NCI-H1436 (cell line): ENCODE results near the gene HEMK1.

Experiments
- DNase-seq: peaks from one replicate; lab custom pipeline; 2025; lab: John Stamatoyannopoulos, UW

Gene HEMK1

GRCh38 chr3:50612970-50613846 lies 43.9 kb downstream of the HEMK1 start:
- DNase-seq: no peak

DNA sequence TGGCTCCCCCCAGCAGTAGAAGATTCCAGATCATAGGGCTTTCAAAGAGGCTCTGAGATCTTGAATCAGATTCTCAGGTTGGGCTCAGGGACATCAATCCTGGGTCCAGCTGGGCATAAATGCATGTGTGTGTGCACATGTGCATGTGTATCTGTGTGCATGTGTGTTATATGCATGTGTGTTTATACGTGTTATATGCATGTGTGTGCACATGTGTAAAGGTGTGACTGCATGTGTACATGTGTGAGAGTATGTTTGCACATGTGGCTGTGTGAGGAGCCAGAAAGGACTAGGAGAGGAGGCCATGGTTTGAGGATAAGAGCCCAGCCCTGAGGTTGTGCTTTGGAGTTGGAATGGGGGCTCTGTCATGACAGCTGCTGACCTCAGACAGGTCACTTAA lies 45.9 kb downstream of the HEMK1 start:
- no peak for DNase-seq

- peak; percentile 40 for DNase-seq
These were observed 46.9 kb downstream of the HEMK1 start for GRCh38 chr3:50616003-50616769.

DNA sequence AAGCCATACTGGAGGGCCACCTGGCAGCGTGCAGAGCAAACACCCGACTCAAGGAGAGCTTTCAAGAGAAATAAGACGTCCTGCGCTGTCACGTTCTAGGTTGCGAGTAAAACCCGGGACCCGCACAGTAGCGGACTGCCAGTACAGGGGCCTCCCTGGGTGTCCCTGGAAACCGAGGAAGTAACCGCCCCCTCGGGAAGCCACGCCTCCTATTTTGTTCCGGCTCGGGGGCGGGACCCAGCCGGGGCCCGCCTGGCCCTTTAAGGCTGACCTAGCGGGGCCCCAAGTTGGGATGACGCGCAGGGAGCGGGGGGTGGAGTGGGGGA lies 47.4 kb downstream of the HEMK1 start:
- peak; percentile 58 for DNase-seq

GRCh38 chr3:50617096-50617791 lies 47.9 kb downstream of the HEMK1 start, which contains the start of gene MAPKAPK3:
Gene MAPKAPK3 (plus strand): TSS chr3:50617151. CDS start chr3:50617566, 415 bp downstream.
- DNase-seq: no peak

DNA sequence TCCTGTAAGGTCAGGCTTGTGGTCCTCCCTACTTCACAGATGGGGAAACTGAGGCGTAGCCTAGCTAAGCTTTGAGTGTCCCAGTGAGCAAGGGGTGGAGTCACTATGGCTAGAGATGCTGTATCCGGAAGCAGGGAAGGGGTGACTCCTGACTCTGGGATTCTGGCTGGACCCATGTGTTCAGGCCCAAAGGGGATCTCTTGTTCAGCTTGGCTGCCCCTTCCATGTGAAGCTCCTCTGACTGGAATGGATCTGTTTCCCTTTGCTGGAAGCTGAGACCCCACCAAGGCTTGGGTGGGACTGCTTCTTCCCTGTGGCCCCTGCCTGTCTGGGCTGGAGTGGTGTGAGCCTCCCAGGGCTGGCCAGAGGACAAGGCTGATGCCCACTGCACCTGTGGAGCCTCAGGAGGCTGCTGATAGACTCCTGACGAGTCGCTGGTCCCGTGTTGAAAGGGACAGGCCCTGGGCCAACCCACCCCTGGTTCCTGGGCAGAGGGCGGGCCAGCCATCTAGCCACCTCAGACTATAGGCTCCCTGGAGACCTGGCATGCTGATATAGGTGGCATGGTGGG lies 48.7 kb downstream of the HEMK1 start:
- DNase-seq: no peak

DNA sequence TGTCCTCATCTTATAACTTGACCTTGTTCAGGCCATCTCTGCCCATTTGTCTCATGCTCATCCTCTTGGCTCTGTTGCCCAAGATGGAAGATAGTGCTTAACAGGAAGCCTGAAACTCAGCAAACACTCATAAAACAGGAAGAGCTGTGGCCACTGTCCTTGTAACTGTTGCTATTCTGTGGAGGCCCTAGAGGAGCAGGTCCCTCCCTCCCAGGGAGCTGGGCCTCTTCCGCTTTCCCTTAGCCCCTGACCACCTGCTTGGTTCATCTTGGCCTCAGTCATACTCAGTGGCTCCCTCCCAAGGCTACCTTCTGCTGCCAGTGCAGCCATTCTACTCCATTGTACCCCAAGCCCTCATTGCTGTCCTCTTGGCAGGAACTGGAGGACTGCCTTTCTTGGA lies 51.1 kb downstream of the HEMK1 start:
- DNase-seq: no peak

DNA sequence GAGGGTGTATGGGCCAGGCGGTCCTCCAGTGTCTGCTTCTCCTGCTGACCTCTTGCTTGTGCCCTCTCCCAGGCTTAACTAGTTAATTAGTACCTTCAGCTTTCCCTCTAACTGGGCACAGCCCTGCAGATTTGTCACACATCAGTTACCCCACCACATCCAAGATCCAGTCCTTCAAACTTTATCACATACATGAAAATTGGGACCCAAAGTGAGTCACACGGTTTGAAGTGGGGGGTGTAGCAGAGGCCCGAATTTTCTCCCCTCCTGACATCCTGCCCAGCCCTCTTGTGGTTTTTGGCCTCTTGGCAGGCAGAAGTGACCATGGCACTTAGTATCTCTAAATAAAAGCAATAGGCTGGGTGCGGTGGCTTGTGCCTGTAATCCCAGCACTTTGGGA lies 51.5 kb downstream of the HEMK1 start:
- DNase-seq: no peak

DNA sequence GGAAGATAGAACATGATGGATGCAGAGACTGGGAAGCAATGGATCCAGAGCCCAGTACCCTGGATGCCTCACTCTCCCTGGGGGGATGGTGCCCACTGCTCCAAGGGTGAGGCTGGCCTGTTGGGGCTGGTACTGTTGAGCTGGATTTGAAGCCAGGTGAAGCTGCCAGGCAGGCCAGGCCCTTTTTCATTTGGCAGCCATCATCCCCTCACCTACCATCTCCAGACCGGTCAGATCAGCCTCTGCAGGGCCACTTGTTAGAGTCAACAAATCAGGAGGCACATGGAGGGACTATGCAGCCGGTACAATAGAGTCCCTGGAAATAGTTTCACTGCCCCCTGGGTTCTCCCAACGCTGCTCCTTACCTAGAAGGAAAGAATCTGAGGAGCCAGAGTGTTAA lies 53.6 kb downstream of the HEMK1 start:
- no peak for DNase-seq

GRCh38 chr3:50623840-50624474 lies 54.6 kb downstream of the HEMK1 start:
- no peak for DNase-seq

- no peak for DNase-seq
These were observed 55.3 kb downstream of the HEMK1 start for GRCh38 chr3:50624634-50625033.

DNA sequence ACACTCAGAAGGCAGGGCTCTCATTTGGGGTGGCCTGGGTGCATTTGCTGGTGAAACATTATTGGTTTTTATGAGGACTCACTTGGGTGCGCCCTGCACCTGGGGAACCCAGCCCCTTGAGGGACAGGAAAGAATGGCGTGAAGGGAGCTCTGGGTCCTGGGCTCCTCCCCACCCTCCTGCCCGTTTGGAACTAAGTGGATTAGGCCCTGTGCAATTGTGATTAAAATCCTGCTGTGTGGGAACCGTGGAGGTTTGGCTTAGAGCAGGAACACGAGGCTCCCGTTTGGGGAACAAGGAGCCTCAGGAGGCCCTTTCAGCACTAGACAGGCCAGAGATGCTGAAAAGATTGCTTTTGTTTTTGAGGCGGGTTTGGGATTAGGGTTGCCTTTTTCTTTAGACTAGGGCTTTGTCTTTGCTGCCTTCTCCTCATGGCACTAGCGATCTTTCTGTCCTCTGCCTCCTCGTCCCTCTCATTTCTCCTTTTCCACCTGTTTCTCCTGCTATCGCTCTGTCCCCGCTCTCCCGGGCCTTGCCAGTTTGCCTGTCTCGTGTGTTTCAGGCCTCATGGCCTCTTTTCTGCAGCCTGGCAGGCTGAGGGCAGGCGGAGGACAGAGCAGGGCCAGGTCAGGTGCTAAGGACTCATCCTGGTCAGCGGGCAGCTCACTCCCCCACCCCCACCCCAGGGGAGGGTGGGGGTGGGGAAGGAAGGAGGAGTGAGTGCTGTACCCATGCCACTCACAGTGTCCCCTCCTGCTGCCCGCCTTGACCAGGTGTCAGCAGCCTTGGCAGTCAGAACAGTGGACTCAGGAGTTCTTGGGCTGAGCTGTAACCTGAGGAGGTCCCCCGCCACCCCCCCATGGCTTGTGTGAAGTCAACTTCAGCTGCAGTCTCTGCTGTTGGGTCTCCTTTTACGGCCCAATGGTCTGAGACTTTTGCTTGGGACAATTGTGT lies 56.2 kb downstream of the HEMK1 start:
- no peak for DNase-seq

DNA sequence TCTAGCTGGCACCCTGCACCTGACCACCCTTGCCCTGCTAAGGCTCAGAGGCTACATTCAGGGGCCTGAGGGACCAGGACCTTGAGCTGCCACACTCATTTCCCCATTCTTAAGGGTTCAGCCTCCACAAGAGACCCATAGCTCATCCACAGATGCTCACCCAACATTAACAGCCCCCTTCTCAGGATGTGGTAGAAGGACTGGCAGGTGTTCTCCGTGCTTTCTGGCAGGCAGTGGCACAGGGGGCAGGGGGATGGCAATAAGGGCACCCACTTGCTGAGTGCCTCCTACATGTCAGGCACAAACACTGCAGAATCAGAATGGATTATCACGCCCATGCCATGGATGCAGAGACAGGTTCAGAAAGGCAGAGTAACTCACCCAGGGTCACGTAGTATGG lies 57.1 kb downstream of the HEMK1 start:
- DNase-seq: no peak

DNA sequence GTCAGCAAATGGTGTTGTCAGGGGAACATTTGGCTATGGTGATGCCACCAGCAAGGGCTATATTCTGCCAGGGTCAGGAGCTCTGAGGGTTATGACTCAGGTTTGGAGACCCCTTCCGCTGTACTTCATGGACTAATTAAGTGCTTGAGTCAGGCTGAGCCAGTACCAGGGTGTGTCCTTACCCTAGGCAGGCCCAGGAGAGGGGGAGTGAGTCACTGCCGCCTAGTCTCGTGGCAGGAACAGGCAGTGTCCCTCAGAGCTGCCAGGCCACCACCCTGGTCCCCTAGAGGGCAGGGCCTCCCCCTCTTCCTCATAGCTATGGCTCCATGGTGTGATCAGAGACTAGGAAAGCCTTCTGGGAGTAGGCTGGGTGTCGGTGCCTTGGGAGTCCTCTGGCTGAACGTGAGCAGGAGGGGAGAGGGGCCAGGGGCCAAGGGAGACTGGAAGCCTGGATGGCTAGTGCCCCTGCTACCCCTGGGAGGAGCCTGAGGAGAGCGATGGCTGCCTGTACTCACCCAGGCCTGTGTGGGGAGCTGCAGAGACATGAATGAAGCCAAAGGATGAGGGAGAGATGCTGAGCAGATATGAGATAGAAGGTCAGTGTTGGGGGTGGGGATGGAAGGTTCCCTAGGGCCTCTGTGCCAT lies 58.2 kb downstream of the HEMK1 start:
- DNase-seq: no peak

GRCh38 chr3:50628601-50629000 lies 59.3 kb downstream of the HEMK1 start:
- no peak for DNase-seq

DNA sequence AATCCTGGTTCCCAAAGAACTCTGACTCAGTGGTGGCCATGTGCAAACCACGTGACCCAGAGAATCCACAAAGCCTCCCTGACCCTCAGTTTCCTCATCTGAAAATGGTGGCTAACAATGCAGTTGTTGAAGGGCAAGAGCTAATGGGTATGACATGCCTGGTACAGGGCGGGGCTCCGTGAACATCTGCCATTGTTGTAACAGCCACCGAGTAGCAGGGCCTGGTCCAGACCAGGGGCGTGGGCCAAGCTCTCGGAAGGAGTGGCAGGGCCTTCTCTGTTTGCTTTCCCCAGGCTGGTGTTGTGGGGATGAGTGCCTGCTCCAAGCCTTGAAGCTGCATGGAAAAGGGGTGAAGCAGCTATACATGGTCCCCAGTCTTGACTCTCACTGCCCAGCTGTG lies 61.1 kb downstream of the HEMK1 start:
- no peak for DNase-seq

DNA sequence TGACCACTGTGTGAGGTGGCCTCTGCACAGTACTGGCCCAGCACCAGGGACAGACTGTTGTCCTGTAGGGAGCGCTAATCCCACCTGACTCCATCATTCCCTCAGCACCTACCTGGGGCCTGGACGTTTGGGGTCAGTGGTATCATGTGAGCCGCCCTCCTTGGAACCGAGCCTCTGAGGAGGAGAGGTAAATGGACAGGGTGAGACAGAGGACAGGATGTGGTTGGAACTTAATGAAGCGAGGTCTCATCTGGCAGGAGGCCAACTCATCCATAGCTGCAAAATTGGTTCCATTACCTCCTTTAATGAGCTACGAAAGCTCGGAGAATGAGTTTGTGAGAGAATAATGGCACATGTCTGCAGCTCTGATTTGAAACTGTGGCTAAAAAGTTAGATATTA lies 61.6 kb downstream of the HEMK1 start:
- peak; percentile 13 for DNase-seq

DNA sequence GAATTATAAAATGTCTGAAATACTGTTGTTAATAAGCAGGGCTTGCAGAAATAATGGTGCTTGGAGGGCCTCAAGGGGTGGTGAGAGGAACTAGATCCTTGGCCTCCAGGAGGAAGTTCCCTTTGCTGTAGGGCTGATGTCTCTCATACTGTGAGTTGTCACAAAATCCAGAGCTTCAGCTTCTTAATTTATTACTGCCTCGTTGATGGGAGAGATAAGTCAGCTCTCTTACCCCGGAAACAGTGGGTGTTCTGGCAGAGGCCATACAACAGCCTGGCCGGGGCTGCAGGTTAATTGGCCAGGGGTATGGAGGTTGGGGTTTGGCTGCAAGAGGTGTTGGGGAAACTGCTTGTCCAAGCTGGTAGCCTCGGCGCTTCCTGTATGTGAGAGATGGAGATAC lies 63.1 kb downstream of the HEMK1 start:
- DNase-seq: no peak

DNA sequence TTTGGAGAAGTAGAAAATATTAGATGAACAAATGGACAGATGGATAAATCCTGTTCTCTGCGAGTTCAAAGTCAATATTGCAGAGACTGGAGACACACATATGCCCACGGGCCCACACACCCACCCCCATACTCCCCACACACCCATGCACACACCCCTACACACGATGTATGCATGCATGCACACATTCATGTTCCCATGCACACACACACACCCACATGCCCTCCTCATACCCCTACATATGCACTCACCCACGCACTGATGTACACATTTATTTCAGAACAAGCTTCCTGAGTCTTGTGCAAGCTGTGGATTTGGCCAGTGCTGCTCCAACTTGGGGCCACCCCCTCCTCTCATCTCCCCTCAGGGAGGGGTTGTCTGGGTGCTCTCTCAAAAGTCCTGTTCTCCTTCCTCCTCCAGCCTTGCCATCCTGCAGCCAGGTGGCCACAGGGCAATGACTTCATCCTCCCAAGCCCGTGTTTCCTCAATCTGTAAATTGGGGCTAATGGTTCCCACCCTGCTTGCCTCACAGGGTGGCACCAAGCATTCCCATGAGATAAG lies 64.0 kb downstream of the HEMK1 start:
- no peak for DNase-seq

DNA sequence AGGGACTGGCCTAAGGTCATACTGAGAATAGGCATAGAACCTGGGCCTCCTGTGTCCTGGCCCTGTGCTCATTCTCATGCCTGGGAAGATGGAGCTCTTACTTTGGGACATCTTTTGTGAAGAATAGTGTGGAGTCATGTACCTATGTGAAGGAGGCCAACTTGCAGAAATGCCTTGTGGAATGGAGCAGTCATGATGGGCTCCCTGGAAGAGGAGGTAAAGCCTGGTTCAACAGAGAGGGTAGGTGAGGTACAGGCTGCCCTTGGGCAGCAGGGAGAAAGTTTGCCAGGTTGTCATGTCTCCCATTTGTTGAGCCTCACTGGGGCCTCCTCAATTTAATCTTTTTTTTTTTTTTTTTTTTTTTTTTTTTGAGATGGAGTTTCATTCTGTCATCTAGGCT lies 65.7 kb downstream of the HEMK1 start:
- DNase-seq: no peak
